DND-41 (cell line): ENCODE data around the gene DPF3.

ENCODE experiments used
- EZH2 ChIP-seq: IDR thresholded peaks from 3 replicates; pipeline ENCODE4 v1.6.1; 2012; ENCODE audit warnings: borderline replicate concordance, low read depth, mild to moderate bottlenecking, moderate library complexity, low read length, inconsistent platforms; ENCODE audit not compliant: severe bottlenecking
- TF ChIP-seq, protein P1 (sequence below): IDR thresholded peaks from 2 replicates; pipeline ENCODE4 v1.5.1; 2012; ENCODE audit warnings: borderline replicate concordance, low read length, moderate library complexity, mild to moderate bottlenecking; ENCODE audit not compliant: poor library complexity, severe bottlenecking; ENCODE audit errors: extremely low read depth

DNA sequence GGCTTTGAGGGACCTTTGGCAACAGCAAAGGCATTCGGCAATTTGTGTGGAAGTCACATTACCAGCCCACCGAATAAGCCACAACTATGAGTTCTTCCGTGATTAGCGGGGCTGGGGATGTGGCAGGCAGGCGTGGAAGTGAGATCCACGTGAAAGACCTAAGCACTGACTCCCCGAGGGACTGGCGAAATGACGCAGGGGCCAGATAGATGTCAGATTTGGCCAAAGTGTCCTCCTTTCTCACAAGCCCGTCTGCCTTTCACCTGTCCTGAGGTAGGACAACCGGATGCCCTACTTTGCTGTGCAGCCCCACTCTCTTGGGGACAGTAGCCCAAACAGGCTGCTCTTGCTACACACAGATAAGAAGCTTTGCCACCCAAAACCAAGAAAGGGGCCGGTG lies 54.5 kb downstream of the DPF3 start:
- TF ChIP-seq, protein P1, sequence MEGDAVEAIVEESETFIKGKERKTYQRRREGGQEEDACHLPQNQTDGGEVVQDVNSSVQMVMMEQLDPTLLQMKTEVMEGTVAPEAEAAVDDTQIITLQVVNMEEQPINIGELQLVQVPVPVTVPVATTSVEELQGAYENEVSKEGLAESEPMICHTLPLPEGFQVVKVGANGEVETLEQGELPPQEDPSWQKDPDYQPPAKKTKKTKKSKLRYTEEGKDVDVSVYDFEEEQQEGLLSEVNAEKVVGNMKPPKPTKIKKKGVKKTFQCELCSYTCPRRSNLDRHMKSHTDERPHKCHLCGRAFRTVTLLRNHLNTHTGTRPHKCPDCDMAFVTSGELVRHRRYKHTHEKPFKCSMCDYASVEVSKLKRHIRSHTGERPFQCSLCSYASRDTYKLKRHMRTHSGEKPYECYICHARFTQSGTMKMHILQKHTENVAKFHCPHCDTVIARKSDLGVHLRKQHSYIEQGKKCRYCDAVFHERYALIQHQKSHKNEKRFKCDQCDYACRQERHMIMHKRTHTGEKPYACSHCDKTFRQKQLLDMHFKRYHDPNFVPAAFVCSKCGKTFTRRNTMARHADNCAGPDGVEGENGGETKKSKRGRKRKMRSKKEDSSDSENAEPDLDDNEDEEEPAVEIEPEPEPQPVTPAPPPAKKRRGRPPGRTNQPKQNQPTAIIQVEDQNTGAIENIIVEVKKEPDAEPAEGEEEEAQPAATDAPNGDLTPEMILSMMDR, result no peak
- no peak for TF ChIP-seq EZH2
